Measurements from ENCODE around the gene GABRG3.

- TF ChIP-seq IRF1 (CRISPR knock-in tag; IDR thresholded peaks at IDR 0.05; ENCODE audit: borderline replicate concordance) (no peak), CHCHD3 (CRISPR knock-in tag; IDR thresholded peaks at IDR 0.05) (no peak)
These were observed 27.1 kb upstream of the GABRG3 start for GRCh38 chr15:26943866-26944265.

All from K562 (cell line).